GF-D8 (cell line): ENCODE measurements around the gene HERC4.
"Not testable (repeated sequence)": the region's sequence is repeated elsewhere in the genome, so short reads cannot be mapped to it uniquely, and the experiment has no call there.

Experiments used
- DNase-seq: peaks from one replicate; lab custom pipeline; 2025; lab: John Stamatoyannopoulos, UW

Gene HERC4

GRCh38 chr10:68047554-68048327 lies 27.3 kb downstream of the HERC4 start:
- no peak for DNase-seq

DNA sequence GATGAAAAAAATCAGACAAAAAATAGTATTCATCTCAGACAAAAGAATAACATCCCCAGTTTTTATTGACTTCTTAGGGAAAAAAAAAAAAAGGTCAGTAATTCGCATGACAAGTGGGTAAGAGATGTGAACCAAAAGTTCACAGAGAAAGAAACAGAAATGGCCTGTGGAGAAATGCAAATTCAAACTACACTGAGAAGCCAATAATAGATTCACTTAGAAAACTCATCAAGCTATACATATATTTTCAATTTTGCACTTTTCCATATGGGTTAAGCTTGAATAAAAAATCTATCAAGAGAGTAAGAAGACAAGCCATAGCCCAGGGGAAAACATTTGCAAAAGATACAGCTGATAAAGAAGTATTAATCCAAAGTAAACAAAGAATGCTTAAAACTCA lies 28.0 kb downstream of the HERC4 start:
- no peak for DNase-seq

DNA sequence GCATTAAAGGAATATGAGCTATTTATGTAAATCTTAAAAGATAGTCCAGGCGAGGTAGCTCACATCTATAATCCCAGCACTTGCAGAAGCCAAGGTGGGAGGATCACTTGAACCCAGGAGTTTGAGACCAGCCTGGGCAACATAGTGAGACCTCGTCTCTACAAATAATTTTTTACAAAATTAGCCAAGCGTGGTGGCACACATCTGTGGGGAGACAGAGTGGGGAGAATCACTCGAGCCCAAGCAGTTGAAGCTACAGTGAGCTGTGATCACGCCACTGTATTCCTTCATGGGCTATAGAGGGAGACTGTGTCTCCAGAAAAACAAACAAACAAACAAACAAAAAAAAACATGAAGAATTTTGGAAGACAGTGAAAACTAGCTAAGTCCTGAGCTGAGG lies 28.4 kb downstream of the HERC4 start:
- no peak for DNase-seq

DNA sequence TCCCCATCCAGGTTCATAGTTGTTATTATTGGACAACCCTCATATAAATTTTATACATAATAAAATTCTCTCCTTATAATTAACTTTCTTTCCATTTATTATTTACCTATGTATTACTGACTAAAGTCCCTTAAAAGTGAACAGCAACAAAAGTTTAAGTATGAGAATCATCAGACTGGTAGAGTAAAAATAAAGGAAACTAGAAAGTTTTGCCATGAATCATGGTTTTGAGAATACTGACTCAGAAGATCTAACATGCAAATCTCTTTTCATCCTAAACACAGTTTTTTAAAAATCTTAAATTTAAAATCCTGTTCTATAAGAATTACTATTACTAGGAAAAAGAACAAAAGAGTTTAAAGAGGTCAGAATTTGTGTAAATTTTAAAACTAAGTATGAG lies 32.1 kb downstream of the HERC4 start:
- no peak for DNase-seq

- no peak for DNase-seq
Measured at GRCh38 chr10:68032113-68032512, 43.0 kb downstream of the HERC4 start.

- DNase-seq = no peak
Measured at GRCh38 chr10:68027429-68027828, 47.7 kb downstream of the HERC4 start.

- no peak for DNase-seq
Measured at GRCh38 chr10:68023292-68023691, 51.8 kb downstream of the HERC4 start.

DNA sequence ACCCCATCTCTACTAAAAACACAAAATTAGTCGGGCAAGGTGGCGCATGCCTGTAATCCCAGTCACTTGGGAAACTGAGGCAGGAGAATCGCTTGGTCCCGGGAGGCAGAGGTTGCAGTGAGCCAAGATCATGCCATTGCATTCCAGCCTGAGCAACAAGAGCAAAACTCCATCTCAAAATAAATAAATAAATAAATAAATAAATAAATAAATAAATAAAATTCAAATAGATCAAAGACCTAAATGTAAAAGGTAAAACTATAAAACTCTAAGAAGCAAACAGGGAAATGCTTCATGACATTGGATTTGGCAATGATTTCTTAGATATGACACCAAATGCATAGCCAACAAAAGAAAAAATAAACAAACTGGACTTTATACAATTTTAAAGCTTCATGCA lies 52.8 kb downstream of the HERC4 start:
- not testable (repeated sequence) for DNase-seq

GRCh38 chr10:68016519-68016918 lies 58.6 kb downstream of the HERC4 start:
- DNase-seq = not testable (repeated sequence)

GRCh38 chr10:68010426-68010940 lies 64.6 kb downstream of the HERC4 start:
- DNase-seq = no peak

DNA sequence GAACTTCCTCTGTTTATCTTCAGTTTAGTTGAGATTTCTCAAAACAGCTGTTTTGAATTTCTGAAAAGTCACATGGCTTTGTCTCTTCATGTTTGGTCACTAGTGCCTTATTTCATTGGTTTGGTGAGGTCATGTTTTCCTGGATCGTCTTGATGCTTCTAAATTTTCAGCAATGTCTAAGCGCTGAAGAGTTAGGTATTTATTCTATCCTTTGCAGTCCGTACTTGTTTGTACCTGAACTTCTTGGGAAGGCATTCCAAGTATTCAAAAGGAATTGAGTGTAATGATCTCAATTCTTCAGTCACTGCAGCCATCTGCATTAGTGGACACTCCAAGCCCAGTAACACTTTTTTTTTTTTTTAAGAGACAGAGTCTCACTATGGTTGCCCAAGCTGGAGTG lies 67.7 kb downstream of the HERC4 start:
- no peak for DNase-seq

DNA sequence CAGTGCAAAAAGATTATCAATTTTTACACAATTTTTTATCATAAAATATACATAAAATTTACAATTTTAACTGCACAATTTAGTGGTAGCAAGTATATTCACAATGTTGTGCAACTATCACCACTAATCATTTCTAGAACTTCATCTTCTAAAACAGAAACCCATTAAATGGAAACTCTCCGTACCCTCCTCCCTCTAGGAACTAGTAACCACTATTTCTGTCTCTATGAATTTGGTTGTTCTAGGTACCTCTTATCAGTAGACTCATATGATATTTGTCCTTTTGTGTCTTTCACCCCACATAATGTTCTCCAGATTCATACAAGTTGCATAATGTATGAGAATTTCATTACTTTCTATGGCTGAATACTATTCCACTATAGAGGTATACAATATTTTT lies 73.5 kb downstream of the HERC4 start:
- no peak for DNase-seq

DNA sequence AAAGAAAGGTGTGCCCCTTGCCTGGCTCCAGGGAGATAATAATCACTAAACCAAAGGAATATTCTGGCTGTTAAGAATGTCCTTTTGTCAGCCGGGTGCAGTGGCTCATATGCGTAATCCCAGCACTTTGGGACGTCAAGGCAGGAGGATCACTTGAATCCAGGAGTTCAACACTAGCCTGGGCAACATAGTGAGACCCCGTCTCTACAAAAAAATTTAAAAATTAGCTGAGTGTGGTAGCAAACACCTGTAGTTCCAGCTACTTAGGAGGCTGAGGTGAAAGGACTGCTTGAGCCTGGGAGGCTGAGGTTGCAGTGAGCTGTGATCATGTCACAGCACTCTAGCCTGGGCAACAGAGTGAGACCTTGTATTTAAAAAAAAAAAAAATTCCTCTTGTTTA lies 74.1 kb downstream of the HERC4 start:
- DNase-seq = no peak

DNA sequence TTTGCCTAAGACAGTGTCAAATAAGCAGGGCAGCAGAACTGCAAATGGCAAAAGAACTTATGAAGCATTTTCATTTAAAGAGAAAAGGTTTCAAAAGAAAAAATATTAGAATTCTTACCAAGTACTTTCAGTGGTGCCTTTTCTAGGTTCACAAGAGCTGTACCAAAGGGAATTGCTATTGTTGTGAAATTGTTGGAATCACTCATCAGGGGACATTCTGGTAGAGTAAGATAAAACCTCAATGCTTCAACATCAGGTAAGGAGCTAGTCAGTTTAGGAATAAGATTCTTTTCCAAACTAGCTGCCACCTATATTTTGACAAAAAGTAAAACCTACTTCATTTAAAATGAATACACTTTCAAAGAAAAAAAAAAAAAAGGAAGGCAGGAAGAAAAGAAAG lies 85.0 kb downstream of the HERC4 start:
- DNase-seq = no peak

DNA sequence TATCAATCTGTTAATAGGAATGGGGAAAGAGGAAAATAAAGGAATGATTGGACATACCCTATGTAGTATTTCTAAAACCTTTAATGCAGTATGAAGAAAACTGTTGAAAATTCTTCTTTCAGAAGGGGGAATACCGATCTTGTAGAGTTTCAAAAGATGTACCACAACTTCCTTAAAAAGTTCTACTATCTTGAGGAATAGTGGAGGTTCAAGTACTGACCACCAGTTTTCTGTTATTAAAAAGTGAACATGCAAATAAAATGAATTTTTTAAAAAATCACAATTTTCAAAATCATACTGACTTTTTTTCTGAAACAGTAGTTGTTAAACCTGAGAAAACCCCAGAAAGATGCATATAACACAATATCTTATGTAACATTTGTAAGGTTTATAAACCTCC lies 86.5 kb downstream of the HERC4 start:
- DNase-seq = no peak

DNA sequence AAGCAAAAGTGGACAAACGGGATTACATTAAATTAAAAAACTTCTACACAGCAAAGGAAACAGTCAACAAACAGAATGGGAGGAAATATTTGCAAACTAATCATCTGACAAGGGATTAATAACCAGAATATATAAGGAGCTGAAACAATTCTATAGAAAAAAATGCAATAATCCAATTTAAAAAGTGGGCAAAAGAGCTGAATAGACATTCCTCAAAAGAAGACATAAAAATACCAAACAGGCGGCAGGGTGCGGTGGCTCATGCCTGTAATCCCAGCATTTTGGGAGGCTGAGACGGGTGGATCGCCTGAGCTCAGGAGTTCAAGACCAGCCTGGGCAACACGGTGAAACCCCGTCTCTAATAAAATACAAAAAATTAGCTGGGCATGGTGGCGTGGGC lies 92.5 kb downstream of the HERC4 start:
- not testable (repeated sequence) for DNase-seq

GRCh38 chr10:67978749-67979148 lies 96.3 kb downstream of the HERC4 start:
- no peak for DNase-seq

DNA sequence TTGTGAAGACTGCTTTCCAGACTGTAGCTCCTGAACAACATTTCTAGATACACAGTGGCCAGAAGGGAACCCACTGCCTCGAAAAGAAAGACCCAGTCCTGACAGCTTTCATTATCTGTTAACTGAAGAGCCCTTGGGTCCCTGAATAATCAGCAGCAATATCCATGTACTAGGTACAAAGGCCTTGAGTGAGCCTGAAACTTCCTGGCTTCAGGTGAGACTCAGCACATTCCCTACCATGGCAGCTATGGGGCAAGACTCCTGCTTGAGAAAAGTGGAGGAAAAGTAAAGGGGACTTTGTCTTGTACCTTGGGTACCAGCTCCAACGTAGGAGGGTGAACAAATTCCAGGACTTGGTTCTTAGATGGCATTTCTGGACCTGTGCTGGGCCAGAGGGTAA lies 97.8 kb downstream of the HERC4 start:
- no peak for DNase-seq

- DNase-seq = no peak
Measured at GRCh38 chr10:67976292-67977245, 98.5 kb downstream of the HERC4 start.

DNA sequence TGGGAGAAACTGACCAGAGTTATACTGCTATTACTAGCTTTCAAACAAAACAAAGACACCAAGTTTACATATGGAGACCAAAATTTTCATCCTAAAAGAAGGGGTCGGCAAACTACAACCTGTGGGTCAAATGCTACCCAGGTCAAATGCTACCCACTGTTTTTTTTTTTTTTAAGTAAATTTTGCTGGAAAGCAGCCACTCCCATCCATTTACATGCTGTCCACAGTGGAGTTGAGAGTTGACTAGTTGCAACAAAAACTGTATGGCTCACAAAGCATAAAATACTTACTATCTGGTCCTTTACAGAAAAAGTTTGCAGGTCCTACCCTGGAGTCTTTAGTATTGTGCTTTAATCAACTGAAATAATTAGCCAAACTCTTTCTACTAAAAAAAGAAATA lies 99.2 kb downstream of the HERC4 start:
- DNase-seq = no peak

- DNase-seq = no peak
Measured at GRCh38 chr10:67971311-67971710, 103.8 kb downstream of the HERC4 start.

DNA sequence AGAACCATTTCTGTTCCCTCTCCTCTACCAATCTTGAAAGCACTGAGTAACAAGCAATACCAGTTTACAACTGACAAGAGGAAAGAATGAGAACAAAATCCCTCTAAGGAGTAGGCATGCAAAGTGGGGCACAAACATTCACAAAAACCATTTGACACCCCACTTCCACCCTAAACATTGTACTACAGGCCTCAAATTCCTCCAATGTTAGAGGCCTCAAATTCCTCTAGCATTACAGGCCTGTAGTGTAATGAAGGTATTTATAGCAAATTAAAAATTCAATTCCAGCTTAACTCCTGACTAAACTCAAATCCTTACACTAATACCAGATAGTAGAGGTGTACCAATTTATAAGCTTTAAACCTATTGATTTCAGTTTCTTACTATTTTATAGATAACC lies 105.2 kb downstream of the HERC4 start:
- no peak for DNase-seq

DNA sequence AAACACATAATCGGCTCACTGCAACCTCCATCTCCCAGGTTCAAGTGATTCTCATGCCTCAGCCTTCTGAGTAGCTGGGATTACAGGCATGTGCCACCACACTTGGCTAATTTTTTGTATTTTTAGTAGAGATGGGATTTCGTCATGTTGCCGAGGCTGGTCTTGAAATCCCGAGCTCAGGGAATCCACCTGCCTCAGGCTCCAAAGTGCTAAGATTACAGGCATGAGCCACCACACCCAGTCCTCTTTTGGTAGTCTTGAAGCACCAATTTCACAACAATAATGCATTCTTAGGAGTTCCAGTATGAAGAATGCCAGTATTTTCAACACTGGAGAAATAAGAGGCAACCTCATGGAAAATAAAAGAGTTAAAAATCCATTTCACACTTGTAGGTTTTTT lies 109.0 kb downstream of the HERC4 start:
- DNase-seq = not testable (repeated sequence)
